ENCODE data around the gene ARSH. TPM values are rescaled to one million over a fixed set of nuclear protein-coding genes. Genes with fewer than 3 reads are reported as not detected.

The ARSH gene
- total and polyA plus RNA-seq, 4 donors: not detected

DNA sequence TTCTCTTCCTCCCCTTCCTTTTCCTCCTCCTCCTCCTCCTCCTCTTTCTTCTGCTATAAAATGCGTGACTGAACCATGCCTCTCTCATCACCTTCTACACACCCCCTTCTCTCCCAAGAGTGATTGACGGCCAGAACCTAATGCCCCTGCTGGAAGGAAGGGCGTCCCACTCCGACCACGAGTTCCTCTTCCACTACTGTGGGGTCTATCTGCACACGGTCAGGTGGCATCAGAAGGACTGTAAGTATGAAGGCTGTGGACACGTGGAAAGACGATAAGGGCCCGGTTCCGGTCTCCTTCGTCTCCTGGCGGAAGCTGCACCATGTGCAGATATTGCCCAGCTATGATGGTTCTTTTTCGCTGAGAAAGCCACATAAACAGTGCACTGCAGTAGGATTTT is 22.8 kb downstream of the ARSH start:
- DNase-seq (ENCODE audit: low spot score): no peak
- no peak overlapping the region for H3K9ac ChIP-seq (ENCODE audit: low read depth in 1 of 2, low read length in 2 of 2)
- no peaks in the 10 kb centered on the region for H3K27me3 ChIP-seq (ENCODE audit: control insufficient read depth in 4 of 4, insufficient read depth in 4 of 4, low read length in 3 of 4)
- H3K4me3 ChIP-seq (ENCODE audit: low read depth in 1 of 3, low read length in 3 of 3): no peak overlapping the region
- H3K4me1 ChIP-seq (ENCODE audit: control insufficient read depth in 4 of 4, insufficient read depth in 4 of 4, low read length in 3 of 4): no peaks in the 10 kb centered on the region
- peaks cover 0 to 2% (median 0%) of the 10 kb centered on the region in 4 donors for H3K9me3 ChIP-seq (ENCODE audit: control insufficient read depth in 4 of 4, low read length in 3 of 4)
- no peaks in the 10 kb centered on the region for H3K36me3 ChIP-seq (ENCODE audit: control insufficient read depth in 4 of 4, insufficient read depth in 3 of 4, low read depth in 1 of 4, low read length in 3 of 4)
- no peak overlapping the region for H3K27ac ChIP-seq (ENCODE audit: low read depth in 1 of 2, low read length in 2 of 2)
- TF ChIP-seq GABPA (IDR thresholded peaks at IDR 0.05 in 1 of 2, conservative IDR thresholded peaks at IDR 0.05 in 1 of 2) (no peak), JUND (IDR thresholded peaks at IDR 0.05) (no peak), TAF1 (conservative IDR thresholded peaks at IDR 0.05) (no peak), YY1 (IDR thresholded peaks at IDR 0.05) (no peak), FOXA1 (IDR thresholded peaks at IDR 0.05) (no peak), HNF4A (conservative IDR thresholded peaks at IDR 0.05) (no peak), SP1 (IDR thresholded peaks at IDR 0.05) (no peak), HNF4G (IDR thresholded peaks at IDR 0.05) (no peak), NR2F2 (IDR thresholded peaks at IDR 0.05) (no peak), FOXA2 (IDR thresholded peaks at IDR 0.05) (no peak), REST (IDR thresholded peaks at IDR 0.05) (no peak), RAD21 (IDR thresholded peaks at IDR 0.05) (no peak)
- TF ChIP-seq, protein P1, sequence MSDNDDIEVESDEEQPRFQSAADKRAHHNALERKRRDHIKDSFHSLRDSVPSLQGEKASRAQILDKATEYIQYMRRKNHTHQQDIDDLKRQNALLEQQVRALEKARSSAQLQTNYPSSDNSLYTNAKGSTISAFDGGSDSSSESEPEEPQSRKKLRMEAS (IDR thresholded peaks at IDR 0.05): no peak
- TF ChIP-seq, protein P2, sequence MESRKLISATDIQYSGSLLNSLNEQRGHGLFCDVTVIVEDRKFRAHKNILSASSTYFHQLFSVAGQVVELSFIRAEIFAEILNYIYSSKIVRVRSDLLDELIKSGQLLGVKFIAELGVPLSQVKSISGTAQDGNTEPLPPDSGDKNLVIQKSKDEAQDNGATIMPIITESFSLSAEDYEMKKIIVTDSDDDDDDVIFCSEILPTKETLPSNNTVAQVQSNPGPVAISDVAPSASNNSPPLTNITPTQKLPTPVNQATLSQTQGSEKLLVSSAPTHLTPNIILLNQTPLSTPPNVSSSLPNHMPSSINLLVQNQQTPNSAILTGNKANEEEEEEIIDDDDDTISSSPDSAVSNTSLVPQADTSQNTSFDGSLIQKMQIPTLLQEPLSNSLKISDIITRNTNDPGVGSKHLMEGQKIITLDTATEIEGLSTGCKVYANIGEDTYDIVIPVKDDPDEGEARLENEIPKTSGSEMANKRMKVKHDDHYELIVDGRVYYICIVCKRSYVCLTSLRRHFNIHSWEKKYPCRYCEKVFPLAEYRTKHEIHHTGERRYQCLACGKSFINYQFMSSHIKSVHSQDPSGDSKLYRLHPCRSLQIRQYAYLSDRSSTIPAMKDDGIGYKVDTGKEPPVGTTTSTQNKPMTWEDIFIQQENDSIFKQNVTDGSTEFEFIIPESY (IDR thresholded peaks at IDR 0.05): no peak
- TF ChIP-seq, protein P3, sequence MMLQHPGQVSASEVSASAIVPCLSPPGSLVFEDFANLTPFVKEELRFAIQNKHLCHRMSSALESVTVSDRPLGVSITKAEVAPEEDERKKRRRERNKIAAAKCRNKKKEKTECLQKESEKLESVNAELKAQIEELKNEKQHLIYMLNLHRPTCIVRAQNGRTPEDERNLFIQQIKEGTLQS (IDR thresholded peaks at IDR 0.05): no peak
- TF ChIP-seq, protein P4, sequence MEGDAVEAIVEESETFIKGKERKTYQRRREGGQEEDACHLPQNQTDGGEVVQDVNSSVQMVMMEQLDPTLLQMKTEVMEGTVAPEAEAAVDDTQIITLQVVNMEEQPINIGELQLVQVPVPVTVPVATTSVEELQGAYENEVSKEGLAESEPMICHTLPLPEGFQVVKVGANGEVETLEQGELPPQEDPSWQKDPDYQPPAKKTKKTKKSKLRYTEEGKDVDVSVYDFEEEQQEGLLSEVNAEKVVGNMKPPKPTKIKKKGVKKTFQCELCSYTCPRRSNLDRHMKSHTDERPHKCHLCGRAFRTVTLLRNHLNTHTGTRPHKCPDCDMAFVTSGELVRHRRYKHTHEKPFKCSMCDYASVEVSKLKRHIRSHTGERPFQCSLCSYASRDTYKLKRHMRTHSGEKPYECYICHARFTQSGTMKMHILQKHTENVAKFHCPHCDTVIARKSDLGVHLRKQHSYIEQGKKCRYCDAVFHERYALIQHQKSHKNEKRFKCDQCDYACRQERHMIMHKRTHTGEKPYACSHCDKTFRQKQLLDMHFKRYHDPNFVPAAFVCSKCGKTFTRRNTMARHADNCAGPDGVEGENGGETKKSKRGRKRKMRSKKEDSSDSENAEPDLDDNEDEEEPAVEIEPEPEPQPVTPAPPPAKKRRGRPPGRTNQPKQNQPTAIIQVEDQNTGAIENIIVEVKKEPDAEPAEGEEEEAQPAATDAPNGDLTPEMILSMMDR (IDR thresholded peaks at IDR 0.05; ENCODE audit: low read depth, low read length, missing input control): no peak
- 81% methylated on average over 13 of the region's 13 CpGs for WGBS

- no peak for DNase-seq (ENCODE audit: low spot score)
- Histone ChIP-seq H3K4me1 (ENCODE audit: control insufficient read depth in 4 of 4, insufficient read depth in 4 of 4, low read length in 3 of 4) (peaks cover 0 to 7% (median 1%) of the 10 kb centered on the region in 4 donors), H3K9ac (ENCODE audit: low read depth in 1 of 2, low read length in 2 of 2) (no peak overlapping the region), H3K9me3 (ENCODE audit: control insufficient read depth in 4 of 4, low read length in 3 of 4) (no peaks in the 10 kb centered on the region), H3K27ac (ENCODE audit: low read depth in 1 of 2, low read length in 2 of 2) (no peak overlapping the region), H3K36me3 (ENCODE audit: control insufficient read depth in 4 of 4, insufficient read depth in 3 of 4, low read depth in 1 of 4, low read length in 3 of 4) (no peaks in the 10 kb centered on the region), H3K27me3 (ENCODE audit: control insufficient read depth in 4 of 4, insufficient read depth in 4 of 4, low read length in 3 of 4) (no peaks in the 10 kb centered on the region), H3K4me3 (ENCODE audit: low read depth in 1 of 3, low read length in 3 of 3) (no peak overlapping the region)
- 95% methylated on average over 3 of the region's 3 CpGs for WGBS
- TF ChIP-seq TAF1 (conservative IDR thresholded peaks at IDR 0.05) (no peak), HNF4A (conservative IDR thresholded peaks at IDR 0.05) (no peak), RAD21 (IDR thresholded peaks at IDR 0.05) (no peak), SP1 (IDR thresholded peaks at IDR 0.05) (no peak), FOXA2 (IDR thresholded peaks at IDR 0.05) (no peak), YY1 (IDR thresholded peaks at IDR 0.05) (no peak), HNF4G (IDR thresholded peaks at IDR 0.05) (no peak), FOXA1 (IDR thresholded peaks at IDR 0.05) (no peak), NR2F2 (IDR thresholded peaks at IDR 0.05) (no peak), RXRA (IDR thresholded peaks at IDR 0.05) (no peak)
- TF ChIP-seq, protein P3 (IDR thresholded peaks at IDR 0.05): no peak
- TF ChIP-seq, protein P2 (IDR thresholded peaks at IDR 0.05): no peak
- TF ChIP-seq, protein P4 (IDR thresholded peaks at IDR 0.05; ENCODE audit: low read depth, low read length, missing input control): no peak
- TF ChIP-seq, protein P1 (IDR thresholded peaks at IDR 0.05): no peak
Measured at GRCh38 chrX:3037218-3037617, 30.9 kb downstream of the ARSH start.

Measured in liver (tissue), 9 donors.